ENCODE measurements around the gene VN1R5.

GRCh38 chr1:247222840-247223239, 33.0 kb upstream of the VN1R5 start:
- TF ChIP-seq, protein P1, sequence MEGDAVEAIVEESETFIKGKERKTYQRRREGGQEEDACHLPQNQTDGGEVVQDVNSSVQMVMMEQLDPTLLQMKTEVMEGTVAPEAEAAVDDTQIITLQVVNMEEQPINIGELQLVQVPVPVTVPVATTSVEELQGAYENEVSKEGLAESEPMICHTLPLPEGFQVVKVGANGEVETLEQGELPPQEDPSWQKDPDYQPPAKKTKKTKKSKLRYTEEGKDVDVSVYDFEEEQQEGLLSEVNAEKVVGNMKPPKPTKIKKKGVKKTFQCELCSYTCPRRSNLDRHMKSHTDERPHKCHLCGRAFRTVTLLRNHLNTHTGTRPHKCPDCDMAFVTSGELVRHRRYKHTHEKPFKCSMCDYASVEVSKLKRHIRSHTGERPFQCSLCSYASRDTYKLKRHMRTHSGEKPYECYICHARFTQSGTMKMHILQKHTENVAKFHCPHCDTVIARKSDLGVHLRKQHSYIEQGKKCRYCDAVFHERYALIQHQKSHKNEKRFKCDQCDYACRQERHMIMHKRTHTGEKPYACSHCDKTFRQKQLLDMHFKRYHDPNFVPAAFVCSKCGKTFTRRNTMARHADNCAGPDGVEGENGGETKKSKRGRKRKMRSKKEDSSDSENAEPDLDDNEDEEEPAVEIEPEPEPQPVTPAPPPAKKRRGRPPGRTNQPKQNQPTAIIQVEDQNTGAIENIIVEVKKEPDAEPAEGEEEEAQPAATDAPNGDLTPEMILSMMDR (IDR thresholded peaks at IDR 0.05; ENCODE audit: low read depth, low read length), result no peak
- TF ChIP-seq POLR2A (IDR thresholded peaks at IDR 0.05; ENCODE audit: extremely low read depth, insufficient read length) (no peak), MYC (IDR thresholded peaks at IDR 0.05; ENCODE audit: low read depth, low read length) (no peak)
- TF ChIP-seq, protein P2, sequence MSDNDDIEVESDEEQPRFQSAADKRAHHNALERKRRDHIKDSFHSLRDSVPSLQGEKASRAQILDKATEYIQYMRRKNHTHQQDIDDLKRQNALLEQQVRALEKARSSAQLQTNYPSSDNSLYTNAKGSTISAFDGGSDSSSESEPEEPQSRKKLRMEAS (IDR thresholded peaks at IDR 0.05; ENCODE audit: low read depth, low read length), result no peak
